Measurements from ENCODE around the gene LMNA.
A peak's percentile ranks its signal among the peaks of the same experiment; 100 is the strongest.

LMNA gene

DNA sequence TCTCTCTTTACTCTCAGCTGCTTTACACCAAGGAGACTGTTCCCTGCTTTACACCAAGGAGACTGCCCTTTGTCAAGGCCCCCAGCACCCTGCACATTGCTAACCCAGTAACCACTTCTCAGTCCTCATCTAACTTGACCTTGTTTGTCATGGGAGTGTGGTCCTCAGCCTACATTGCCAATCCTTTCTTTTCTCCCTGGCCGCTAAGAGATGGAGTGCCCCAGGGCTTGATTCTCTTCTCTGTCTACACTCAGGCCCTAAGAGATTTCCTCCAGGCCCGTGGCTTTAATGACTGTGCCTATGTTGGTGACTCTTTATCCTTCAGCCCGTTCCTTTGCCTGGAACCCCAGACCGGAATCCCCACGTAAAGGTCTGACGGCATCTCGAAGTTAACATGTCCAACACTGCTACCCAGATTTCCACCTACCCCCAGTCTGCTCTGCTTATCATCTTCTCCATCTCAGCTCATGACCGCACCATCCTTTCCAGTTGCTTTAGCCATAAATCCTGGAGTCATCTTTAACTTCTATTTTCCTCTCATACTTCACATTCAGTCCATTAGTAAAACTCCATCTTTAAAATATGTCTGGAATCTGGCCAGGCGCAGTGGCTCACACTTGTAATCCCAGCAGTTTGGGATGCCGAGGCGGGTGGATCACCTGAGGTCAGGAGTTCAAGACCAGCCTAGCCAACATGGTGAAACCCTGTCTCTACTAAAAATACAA, 29.4 kb downstream of the LMNA start:
- DNase-seq, result peak; percentile 80

GRCh38 chr1:156144742-156145141, 30.2 kb downstream of the LMNA start:
- no peak for DNase-seq

DNA sequence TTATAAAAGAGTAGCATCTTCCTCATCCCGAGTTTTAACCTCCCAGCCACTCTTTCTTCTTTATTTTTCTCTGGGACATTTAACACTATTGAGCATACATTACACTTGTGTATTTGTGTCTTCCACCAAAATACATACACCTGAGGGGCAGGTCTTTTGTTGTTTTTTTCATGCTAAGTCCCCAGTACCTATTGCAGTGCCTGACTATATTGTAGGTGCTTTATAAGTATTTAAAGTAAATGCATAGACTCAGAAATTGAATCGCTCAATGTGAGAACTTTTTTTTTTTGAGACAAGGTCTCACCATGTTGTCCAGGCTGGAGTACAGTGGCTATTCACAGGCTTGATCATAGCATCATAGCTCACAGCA, 31.1 kb downstream of the LMNA start:
- no peak for DNase-seq

- peak; percentile 93 for DNase-seq
Measured at GRCh38 chr1:156146020-156146768, 31.7 kb downstream of the LMNA start.

- DNase-seq, result no peak
Measured at GRCh38 chr1:156146769-156147405, 32.4 kb downstream of the LMNA start.

DNA sequence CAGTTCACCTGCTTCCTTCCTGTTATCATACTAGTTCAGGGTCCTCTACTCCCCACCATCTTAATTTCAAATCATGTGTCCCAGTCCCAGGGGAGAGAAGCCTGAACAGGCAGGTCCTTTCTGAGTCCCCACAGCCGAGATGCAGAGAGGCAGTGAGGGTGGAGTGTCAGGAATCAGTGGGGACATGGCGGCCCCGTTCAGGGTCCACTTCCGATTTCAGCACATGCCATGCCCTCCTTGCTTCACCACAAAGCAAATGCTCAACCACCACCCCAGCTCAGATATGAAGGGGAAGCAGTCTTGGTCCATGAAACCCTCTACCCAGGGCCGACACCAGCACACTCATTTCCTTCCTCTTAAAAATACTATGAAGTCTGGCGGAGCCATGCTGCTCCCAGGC, 33.7 kb downstream of the LMNA start:
- no peak for DNase-seq

DNA sequence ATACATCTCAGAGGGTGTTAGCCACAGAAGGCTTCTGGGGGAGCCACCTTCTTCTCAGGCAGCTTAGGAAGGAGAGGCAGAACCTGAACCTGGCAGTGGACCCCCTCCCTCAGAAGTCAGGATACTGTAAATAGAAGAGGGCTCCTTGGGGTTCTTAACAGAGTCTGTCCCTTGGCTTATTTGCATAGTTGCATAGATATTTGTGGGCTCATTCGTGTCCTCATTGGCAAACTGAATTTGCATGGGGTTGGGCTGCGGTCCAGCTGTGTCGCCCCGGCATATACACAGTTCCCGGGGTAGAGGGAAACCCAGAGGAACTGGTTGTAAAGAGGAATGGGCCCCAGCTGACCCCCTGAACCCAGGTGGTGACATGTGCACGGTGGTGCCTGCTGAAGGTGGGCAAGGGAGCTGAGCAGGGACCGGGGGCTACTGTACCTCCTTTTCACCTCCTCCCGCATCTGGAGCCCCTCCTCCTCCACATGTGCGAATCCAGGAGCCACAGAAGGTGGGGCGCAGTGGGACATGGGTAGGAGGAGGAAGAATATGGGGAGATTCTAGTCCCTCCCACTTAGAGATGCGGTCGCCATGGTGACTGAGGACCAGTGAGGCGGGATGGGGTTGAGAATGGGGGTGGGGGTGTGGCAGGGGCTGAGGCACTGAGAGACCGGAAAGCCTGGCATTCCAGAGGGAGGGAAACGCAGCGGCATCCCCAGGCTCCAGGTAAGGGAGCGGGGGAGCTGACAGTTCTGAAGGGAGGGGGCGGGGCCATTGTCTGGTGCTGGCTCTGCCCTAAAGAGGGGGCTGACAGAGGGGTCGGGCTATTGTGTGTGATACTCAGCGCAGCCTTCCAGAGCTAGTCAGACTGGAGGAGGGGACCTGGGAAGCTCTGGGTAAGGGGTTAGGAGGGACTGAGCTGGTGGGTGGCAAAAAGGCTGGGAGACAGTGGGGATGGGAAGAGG, 35.1 kb downstream of the LMNA start:
- DNase-seq, result no peak

GRCh38 chr1:156150333-156151011, 36.0 kb downstream of the LMNA start:
- DNase-seq, result no peak

DNA sequence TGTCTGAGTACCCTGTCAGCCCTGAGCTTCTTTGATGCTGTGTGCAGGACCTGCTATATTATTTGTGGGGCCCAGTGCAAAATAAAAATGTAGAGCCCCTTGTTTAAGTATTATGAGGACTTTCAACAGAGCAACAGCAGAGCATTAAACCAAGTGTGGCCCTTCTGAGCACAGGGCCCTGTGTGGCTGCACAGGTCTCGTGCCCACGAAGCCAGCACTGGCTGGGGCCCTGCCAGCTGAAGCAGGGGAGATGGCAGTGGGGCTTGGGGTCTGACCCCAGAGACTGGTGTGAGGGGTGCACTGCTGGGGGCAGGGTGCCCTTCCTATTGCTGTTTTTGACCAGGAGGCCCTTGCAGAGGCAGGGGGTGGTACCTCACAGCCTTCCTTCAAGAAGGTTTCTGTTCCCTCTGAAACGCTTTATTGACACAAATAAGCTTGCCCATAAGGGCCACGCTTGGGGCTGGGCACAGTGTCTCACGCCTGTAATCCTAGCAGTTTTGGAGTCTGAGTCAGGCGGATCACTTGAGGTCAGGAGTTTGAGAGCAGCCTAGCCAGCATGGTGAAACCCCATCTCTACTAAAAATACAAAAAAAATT, 36.7 kb downstream of the LMNA start:
- DNase-seq, result peak; percentile 37

- no peak for DNase-seq
Measured at GRCh38 chr1:156152628-156153027, 38.1 kb downstream of the LMNA start.

- DNase-seq, result no peak
Measured at GRCh38 chr1:156153362-156153761, 38.9 kb downstream of the LMNA start, which contains the start of gene SEMA4A. Gene SEMA4A, plus strand, starts transcription at chr1:156153585. Its CDS starts 994 bp downstream, at chr1:156154579.

- no peak for DNase-seq
Measured at GRCh38 chr1:156154317-156154749, 39.8 kb downstream of the LMNA start.

- DNase-seq, result no peak
Measured at GRCh38 chr1:156155756-156156510, 41.4 kb downstream of the LMNA start.

DNA sequence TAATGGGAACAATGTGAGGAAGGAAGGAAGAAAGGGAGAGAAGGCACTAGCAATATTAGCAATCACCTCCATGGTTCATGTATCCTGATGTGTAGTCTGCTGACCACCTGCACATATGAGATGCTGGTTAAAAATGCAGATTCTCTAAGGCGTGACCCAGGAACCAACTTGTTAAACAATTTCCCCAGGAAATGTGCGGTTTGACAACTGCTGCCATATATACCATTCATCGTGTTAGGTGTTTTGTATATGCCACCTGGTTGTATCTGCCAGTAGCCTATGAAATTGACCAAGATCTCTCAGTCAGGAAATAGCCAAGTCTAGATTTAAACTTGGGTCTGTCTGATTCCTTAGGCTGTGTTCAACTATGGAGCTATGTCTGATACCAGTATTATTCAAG, 43.0 kb downstream of the LMNA start:
- DNase-seq, result no peak

DNA sequence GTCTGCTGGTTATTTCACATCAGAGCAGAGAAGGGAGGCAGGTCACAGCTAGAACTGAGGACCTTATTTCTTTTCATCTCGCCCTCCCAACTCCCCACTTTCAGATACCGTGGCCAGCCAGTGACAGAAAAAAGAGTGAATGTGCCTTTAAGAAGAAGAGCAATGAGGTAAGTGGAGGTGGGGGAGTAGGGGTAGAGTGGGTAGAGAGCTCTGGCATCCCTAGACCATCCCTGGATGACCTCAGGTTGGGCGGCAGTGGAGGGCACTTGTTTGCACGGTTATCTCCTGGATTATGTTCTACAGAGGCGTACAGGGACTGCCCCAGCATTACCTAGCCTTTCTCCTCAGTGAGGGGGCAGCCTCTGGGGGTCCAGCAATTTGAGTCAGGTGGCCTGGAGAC, 43.5 kb downstream of the LMNA start:
- no peak for DNase-seq

DNA sequence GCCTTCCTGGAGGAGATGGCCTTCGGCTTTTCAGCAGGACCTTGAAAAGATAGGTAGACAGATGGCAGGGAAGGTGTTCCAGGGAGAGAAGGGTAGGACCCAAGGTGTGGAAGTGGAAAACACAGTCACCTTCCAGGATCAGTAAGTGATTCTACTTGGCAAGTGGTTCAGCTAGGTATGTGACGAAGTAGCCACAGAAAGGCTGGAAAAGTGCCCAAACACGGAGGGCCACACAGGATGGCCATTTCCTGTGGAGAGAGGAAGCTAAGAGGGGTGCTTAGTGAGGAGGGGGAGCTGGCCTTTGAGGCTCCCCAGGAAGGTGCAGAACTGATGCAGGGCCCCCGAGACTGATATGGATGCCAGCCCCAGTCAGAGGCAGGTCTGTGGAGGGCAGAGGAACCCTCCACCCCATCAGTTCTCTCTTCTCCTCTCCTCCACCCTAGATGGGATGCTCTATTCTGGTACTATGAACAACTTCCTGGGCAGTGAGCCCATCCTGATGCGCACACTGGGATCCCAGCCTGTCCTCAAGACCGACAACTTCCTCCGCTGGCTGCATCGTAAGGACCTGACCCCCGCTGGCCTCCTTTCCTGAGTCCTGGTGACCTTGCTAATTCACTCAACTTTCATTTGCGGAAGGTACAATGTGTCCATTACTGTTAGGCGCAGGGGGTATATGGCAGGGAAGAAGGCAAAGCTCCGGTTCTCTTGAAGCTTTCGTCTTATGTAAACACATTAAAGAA, 45.7 kb downstream of the LMNA start:
- no peak for DNase-seq

DNA sequence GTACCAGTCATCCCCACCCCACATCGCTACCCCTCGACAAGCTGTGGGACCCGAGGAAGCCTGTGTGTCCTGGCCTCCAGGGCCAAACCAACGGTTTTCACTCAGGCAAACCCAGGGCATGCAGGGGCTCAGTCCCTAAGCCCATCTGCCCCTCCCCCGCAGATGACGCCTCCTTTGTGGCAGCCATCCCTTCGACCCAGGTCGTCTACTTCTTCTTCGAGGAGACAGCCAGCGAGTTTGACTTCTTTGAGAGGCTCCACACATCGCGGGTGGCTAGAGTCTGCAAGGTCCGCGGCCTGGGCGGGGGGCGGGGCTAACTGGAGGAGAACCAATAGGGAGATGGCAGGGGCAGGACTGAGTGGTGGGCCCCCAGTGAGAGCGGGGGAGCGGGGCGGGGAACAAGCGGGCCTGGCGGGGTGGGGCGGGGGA, 46.2 kb downstream of the LMNA start:
- DNase-seq, result peak; percentile 82

DNA sequence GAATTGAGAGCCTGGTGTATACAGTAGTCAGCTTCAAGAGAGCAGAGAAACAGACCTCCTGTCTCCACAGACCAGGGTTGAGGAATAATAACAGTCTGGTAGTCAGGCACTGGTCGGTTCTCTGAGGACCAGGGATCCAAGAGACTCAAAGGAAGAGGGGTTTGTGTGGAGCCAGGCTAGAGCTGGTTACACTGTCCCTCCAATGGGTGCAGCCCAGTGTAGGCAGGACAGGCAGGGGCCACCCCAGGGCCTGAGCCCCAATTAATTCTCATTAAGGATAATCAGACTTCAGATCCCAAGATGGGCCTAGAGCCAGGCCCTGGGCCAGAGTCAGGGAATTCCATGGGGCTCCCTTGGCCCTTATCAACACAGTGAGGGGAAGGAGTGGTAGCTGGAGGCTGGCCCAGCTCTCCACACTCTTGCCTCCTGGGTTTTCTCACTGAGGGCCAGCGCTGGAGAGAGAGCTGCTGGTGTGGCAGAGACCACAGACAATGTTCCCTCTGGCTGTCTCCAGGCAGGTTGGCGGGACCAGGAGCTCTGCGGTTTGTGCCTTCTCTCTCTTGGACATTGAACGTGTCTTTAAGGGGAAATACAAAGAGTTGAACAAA, 48.0 kb downstream of the LMNA start:
- no peak for DNase-seq

DNA sequence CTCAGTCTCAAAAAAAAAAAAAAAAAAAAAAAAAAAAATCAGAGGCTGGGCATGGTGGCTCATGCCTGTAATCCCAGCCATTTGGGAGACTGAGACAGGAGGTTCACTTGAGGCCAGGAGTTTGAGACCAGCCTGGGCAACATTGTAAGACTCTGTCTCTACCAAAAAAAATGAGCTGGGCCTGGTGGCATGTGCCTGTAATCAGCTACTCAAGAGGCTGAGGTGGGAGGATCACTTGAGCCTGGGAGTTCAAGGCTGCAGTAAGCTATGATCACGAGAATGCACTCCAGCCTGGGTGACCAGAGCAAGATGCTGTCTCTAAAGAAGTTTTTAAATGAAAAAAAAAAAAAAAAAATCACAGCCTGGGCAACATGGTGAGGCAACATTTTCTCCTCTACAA, 49.2 kb downstream of the LMNA start:
- no peak for DNase-seq
